Upper lobe of right lung (tissue), 1 donor: ENCODE results near the gene TMEM187. TPM values are rescaled to one million over a fixed set of nuclear protein-coding genes. Genes with fewer than 3 reads are reported as not detected.

ENCODE experiments used
- ATAC-seq: fragments of 200-7000 bp; cut with Tn5 transposase; one replicate; pipeline ENCODE4 v1.9.1; 2020; ENCODE audit warnings: mild to moderate bottlenecking, moderate library complexity
- DNase-seq: peaks from one replicate; pipeline ENCODE4 v3.0.0-alpha.2; 2020
- H3K27ac ChIP-seq: fragments of 200-600 bp; one replicate; pipeline ENCODE4 v1.8.0; 2022
- H3K27me3 ChIP-seq: fragments of 200-600 bp; one replicate; pipeline ENCODE4 v1.8.0; 2022; ENCODE audit warnings: mild to moderate bottlenecking
- H3K36me3 ChIP-seq: fragments of 200-600 bp; one replicate; pipeline ENCODE4 v1.8.0; 2022
- H3K4me1 ChIP-seq: fragments of 200-600 bp; one replicate; pipeline ENCODE4 v1.8.0; 2022
- H3K4me3 ChIP-seq: fragments of 200-600 bp; one replicate; pipeline ENCODE4 v1.8.0; 2022; ENCODE audit warnings: mild to moderate bottlenecking
- H3K9me3 ChIP-seq: fragments of 200-600 bp; one replicate; pipeline ENCODE4 v1.8.0; 2022
- intact Hi-C: fragments of 100-400 bp; cut with DNase I; formaldehyde crosslinking; loops from one replicate; pipeline ENCODE4 v1.11.0; 2022
- total RNA-seq: library from RNA; stranded (reverse); fragmentation: NEBNext Ultra II Directional; extraction: Animal tissue kit (Norgen Biotek cat#: 25700); gene quantifications from one replicate; pipeline ENCODE4 v1.2.1, GENCODE V29; 2021
- TF ChIP-seq, protein P1 (sequence below): fragments of 200-600 bp; IDR thresholded peaks from one replicate; pipeline ENCODE4 v1.8.0; 2022; ENCODE audit warnings: antibody characterized with exemption
- donor health status: DM: no; HTN: yes; CAD: no; lungs with severe emphysema.

The TMEM187 gene
- total RNA-seq, 1 donor from 2014 or later: 9.0 TPM

DNA sequence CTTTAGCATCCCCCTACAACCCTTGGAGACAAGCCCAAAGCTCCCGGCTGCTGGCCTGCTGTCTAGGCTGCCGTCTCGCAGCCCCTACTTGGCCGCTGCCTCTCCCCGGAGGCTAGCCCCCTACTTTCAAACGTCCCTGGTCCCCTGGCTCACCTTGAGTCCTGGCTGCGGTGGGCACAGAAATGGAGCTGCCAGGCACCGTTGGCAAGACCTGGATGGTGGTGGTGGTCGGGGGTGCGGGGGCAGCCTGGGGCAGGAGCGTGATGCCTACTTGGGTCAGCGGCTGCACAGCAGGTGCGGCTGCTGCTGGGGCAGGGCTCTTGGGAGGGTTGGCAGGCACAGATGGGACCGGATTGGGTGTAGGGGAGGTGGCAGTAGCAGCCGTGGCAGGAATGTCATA is 12.9 kb upstream of the TMEM187 start:
- Histone ChIP-seq H3K27ac (no peak overlapping the region), H3K9me3 (no peaks in the 10 kb centered on the region), H3K4me1 (no peaks in the 10 kb centered on the region), H3K4me3 (no peak overlapping the region), H3K36me3 (peaks cover 79% of the 10 kb centered on the region), H3K27me3 (no peaks in the 10 kb centered on the region)
- ATAC-seq: no peak
- intact Hi-C loops: loop anchor here (10.0 kb wide), 1 partner anchor 195 kb away; the partner anchor contains the start of gene PLXNB3
- no peak for DNase-seq
- TF ChIP-seq, protein P1, sequence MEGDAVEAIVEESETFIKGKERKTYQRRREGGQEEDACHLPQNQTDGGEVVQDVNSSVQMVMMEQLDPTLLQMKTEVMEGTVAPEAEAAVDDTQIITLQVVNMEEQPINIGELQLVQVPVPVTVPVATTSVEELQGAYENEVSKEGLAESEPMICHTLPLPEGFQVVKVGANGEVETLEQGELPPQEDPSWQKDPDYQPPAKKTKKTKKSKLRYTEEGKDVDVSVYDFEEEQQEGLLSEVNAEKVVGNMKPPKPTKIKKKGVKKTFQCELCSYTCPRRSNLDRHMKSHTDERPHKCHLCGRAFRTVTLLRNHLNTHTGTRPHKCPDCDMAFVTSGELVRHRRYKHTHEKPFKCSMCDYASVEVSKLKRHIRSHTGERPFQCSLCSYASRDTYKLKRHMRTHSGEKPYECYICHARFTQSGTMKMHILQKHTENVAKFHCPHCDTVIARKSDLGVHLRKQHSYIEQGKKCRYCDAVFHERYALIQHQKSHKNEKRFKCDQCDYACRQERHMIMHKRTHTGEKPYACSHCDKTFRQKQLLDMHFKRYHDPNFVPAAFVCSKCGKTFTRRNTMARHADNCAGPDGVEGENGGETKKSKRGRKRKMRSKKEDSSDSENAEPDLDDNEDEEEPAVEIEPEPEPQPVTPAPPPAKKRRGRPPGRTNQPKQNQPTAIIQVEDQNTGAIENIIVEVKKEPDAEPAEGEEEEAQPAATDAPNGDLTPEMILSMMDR: no peak

DNA sequence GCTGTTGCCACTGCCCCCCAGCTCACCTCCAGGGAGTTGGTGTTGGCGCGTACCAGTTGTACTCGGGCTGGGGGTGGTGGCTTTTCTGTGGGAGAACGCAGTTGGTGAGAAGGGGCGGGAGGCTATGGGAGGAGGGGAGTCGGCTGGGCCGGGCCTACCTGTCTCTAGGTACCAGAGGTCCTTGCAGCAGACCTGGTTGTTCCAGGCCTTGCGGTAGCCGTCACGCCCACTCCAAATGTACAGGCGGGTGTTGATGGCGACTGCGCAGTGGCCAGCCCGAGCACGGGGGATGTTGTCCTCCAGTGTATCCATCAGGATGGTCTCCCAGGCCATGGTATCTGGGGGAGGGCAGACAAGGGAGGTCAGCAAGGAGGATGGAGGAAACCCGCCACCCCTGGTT is 12.5 kb upstream of the TMEM187 start:
- ATAC-seq (no peak), DNase-seq (no peak)
- H3K4me1 ChIP-seq: no peaks in the 10 kb centered on the region
- TF ChIP-seq, protein P1: no peak
- H3K9me3 ChIP-seq: no peaks in the 10 kb centered on the region
- no peak overlapping the region for H3K27ac ChIP-seq
- H3K27me3 ChIP-seq: no peaks in the 10 kb centered on the region
- no peak overlapping the region for H3K4me3 ChIP-seq
- H3K36me3 ChIP-seq: peaks cover 79% of the 10 kb centered on the region
- intact Hi-C loops: no loop called here

DNA sequence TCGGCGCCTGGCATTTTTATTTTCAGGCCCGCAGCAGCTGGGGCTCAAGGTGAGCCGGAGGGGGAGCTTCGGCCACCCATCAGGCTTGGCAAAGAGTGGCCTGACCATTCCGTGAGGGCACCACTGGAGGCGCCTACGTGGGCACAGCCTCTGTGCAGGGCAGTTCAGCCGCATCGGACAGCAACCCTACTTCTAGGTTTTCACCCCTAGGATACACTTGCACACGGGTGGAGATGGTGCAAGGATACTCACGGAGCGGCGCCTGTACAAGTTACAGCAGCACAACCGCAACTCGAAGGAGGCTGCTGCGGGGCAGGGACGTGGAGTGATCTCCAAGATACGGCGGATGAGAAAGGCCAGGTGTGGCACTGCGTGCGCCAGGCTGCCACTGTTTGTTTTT is 11.8 kb upstream of the TMEM187 start:
- H3K4me3 ChIP-seq: no peak overlapping the region
- H3K9me3 ChIP-seq: no peaks in the 10 kb centered on the region
- no peak for ATAC-seq
- H3K27me3 ChIP-seq: no peaks in the 10 kb centered on the region
- H3K4me1 ChIP-seq: peaks cover 3% of the 10 kb centered on the region
- DNase-seq: no peak
- TF ChIP-seq, protein P1: no peak
- intact Hi-C loops: no loop called here
- peaks cover 76% of the 10 kb centered on the region for H3K36me3 ChIP-seq
- no peak overlapping the region for H3K27ac ChIP-seq

DNA sequence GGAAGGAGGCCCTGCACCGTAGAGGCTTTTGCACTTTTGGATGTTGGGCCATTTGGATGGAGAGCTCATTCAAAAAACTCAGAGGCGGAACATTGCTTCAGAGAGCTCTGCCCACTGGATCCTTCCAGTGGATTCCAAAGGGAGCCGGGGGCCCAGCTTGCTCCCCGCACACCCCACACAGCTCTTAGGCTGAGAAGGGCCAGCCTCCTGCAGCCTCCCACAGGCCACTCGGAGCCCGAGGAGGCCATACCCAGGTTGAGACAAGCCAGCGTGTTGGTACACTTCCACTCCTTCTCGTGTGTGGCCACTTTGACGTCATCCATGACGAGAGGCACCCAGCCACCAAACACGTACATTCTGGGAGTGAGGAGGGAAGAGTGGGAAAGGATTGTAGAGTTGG is 11.3 kb upstream of the TMEM187 start:
- H3K27ac ChIP-seq: no peak overlapping the region
- peaks cover 8% of the 10 kb centered on the region for H3K4me1 ChIP-seq
- no peak for DNase-seq
- no peak for ATAC-seq
- H3K36me3 ChIP-seq: peaks cover 71% of the 10 kb centered on the region
- no peak overlapping the region for H3K4me3 ChIP-seq
- no peaks in the 10 kb centered on the region for H3K9me3 ChIP-seq
- no peaks in the 10 kb centered on the region for H3K27me3 ChIP-seq
- intact Hi-C loops: no loop called here
- TF ChIP-seq, protein P1: no peak

DNA sequence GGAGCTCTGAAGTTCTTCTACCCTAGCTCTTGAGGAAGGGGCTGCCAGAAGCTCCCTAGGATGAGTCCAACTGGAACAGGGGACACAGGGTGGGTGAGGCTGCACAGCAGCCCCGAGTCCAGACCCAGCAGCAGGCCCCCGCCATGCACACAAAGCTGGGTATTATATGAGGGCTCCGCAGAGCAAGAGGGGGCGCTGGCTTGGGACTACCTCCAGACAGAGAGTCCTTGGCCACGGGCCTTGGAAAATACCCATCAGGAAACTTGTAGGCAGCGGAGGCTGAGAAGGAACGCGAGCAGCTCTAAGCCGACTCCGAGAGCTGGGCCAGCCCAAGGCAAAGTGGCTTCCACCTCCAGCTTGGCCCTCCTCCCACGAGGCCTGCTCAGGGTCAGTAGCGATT is 9.0 kb upstream of the TMEM187 start:
- Histone ChIP-seq H3K27ac (no peak overlapping the region), H3K4me1 (peaks cover 28% of the 10 kb centered on the region), H3K4me3 (no peak overlapping the region), H3K27me3 (no peaks in the 10 kb centered on the region), H3K9me3 (no peaks in the 10 kb centered on the region), H3K36me3 (peaks cover 48% of the 10 kb centered on the region)
- DNase-seq: no peak
- no peak for ATAC-seq
- intact Hi-C loops: no loop called here
- TF ChIP-seq, protein P1: no peak

DNA sequence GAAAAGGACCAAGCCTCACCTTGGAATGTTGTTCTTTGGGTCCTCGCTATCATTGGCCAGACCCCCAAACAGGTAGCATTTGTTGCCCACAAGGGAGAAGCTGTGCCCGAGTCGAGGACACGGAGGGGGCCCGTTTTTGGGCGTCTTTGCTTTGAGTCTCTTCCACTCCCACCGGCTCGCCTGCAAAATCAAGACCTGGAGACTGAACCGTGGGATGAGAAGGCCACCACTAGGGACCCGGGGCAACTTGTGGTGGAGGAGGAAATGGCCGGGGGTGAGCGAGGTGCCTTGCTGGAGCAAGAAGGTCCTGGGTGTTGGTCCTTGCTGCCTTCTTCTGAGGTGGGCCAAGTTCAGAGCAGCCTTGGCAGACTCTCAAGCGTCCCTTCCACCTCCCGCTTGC is 8.4 kb upstream of the TMEM187 start:
- intact Hi-C loops: no loop called here
- Histone ChIP-seq H3K27me3 (no peaks in the 10 kb centered on the region), H3K4me3 (no peak overlapping the region), H3K36me3 (peaks cover 43% of the 10 kb centered on the region), H3K27ac (no peak overlapping the region), H3K9me3 (no peaks in the 10 kb centered on the region), H3K4me1 (peaks cover 33% of the 10 kb centered on the region)
- ATAC-seq (no peak), DNase-seq (no peak)
- TF ChIP-seq, protein P1: no peak
